ENCODE data around the gene CFAP92.

Gene CFAP92, protein sequence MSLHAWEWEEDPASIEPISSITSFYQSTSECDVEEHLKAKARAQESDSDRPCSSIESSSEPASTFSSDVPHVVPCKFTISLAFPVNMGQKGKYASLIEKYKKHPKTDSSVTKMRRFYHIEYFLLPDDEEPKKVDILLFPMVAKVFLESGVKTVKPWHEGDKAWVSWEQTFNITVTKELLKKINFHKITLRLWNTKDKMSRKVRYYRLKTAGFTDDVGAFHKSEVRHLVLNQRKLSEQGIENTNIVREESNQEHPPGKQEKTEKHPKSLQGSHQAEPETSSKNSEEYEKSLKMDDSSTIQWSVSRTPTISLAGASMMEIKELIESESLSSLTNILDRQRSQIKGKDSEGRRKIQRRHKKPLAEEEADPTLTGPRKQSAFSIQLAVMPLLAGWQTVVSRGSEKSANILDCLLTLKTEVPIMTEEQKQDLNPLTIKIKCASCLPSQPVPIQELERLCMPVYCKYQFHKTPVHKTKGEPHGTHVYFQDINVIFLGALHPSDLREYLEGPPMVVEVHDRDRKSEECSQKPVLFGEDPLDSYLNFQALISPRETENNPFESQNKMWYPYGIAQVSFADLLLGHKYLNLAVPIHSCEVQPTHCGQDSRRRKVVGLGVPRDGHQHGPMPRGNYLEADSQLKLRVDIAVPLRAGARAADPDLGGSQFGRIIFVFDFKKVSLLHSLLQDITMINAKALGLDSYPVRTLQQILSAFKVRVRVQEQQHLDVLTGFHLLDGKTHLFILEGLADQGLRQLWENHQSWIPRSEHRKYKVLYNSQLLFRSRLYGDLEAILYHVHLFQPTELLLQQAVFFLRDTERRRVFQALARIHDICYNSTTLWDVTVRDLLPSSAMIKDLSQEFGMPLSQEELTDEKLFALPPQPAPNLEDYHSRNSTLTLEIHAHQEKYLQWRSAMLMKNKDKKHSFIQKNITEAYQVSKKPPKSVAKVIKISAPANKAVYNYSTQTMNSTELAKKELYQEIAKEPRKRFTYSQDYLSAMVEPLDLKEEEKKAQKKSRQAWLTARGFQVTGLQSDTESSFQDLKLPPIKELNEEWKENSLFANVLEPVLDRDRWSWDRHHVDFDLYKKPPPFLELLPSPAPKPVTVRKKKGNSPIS

GRCh38 chr3:128993461-128994172 lies at the start of gene CFAP92:
TSS of gene CFAP92 (minus strand) at chr3:128994076. CDS start at chr3:128993304, 772 bp downstream.
- TF ChIP-seq, protein P1, sequence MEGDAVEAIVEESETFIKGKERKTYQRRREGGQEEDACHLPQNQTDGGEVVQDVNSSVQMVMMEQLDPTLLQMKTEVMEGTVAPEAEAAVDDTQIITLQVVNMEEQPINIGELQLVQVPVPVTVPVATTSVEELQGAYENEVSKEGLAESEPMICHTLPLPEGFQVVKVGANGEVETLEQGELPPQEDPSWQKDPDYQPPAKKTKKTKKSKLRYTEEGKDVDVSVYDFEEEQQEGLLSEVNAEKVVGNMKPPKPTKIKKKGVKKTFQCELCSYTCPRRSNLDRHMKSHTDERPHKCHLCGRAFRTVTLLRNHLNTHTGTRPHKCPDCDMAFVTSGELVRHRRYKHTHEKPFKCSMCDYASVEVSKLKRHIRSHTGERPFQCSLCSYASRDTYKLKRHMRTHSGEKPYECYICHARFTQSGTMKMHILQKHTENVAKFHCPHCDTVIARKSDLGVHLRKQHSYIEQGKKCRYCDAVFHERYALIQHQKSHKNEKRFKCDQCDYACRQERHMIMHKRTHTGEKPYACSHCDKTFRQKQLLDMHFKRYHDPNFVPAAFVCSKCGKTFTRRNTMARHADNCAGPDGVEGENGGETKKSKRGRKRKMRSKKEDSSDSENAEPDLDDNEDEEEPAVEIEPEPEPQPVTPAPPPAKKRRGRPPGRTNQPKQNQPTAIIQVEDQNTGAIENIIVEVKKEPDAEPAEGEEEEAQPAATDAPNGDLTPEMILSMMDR (IDR thresholded peaks at IDR 0.05): no peak

DNA sequence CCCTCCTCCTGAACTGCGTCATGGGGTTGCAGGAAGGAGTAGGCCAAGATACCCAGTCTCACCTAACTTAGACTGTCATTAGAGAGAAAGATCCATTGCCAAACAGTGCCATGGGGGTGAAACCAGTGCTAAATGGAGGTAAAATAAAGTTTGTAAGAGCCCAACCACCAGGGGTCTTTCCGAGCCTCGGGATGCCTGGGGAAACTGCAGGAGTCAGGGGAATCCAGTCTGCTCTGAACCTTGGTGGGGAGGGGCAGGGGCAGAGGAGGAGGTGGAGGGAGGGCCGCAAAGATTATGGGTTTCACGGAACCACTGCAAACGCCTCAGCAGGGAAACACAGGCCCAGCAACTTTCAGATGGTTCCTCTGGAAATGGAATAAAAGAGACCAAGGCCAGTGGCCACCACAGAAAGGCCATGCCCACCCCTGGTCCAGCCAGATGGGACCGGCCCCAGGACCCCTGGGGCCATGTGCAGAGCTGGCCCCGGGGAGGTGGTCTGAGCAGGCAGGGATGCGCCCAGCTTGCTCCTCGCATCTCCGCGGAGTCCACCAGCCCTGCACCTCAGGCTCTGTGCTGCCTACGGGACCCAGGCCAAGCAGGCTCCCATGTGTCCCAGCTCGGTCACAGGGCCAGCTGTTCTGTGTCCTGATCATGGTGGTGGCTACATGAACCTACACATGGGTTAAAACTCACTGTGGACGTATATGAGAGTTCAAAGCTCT lies 46.9 kb upstream of the CFAP92 start:
- TF ChIP-seq, protein P1 (IDR thresholded peaks at IDR 0.05): no peak

DNA sequence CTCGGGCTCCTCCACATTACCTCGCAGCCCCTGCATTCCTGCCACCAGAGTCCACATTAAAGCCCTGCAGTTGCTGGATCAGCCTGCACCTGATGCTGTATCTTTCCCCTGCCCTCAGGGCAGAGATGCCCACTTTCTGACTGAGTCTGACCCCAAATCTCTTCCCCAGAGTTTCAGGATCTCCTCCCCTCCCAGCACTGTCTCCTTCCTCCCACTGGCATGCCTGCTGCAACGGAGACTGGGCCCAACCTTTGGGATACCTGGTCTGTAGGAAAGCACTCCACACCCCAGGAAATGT lies 46.1 kb upstream of the CFAP92 start:
- TF ChIP-seq, protein P1 (IDR thresholded peaks at IDR 0.05): no peak

DNA sequence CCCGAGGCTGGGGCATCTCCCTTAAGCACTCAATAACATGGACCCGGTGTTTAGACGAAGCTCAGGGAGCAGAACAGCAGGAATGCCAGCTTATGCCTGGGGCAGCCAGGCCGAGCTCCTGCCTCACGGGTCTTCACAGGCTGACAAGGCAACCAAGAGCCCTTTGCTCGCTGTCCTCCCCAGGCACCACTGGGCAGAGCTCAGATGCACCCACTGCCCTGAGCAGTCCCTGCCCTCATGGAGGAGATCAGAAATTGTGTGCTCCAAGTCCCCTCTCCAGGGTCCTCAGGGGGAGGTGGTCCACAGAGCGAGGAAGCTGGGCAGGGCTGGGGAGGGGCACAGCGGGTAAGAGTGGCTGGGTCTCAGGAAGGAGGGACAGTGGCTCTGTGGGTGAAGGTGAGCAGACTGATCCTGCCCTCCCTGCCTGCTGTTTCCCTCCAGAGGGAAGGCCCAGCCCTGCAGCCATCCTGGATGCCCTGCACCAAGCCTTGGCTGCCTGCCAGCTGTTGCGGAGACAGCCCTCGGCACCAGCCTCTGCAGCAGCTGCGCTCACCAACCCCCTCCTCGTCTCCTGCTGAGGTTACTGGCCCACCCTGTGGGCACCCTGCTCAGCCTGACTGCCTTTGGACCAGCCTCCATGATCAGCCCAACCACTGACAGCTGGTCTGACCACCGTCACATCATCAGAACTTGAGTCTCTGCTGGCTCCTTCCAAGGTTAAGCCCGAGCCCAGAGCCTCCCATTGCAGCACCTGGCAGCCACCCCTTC lies 45.6 kb upstream of the CFAP92 start:
- TF ChIP-seq, protein P1 (IDR thresholded peaks at IDR 0.05): no peak

DNA sequence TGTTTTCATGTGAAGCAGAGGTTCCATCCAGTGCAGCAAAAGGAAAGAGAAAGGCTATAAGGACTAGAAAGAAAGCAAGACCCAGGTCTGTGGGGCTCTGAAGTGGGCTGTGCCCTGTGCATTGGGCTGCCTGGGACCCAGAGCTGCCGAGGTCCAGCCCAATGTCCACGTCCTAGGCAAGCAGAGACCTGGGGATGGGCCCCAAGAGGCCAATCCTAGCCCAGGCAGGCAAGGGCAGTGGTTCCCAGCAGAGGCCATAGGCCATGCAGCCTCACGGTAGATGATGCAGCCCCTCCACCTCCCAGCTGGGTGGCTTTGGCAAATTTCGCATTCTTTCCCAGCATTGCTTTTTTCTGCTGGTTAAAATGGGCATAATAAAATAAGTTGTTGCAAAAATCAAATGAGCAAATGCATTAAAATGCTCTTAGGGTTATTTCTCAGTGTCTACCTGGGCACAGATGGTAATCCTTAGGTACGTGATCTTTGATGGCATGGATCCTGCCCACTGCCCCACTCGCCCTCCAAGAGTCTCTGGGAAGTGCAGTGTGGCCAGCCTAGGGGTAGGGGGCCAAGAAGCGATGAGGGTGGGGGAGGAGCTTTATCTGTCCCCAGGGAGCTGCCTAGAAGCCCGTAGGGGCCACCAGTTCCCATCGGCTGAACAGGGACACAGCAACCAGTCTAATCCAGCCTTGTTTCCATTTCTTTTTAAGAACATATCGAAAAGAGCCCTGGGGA lies 44.4 kb upstream of the CFAP92 start:
- TF ChIP-seq, protein P1 (IDR thresholded peaks at IDR 0.05): no peak

GRCh38 chr3:129037093-129037419 lies 43.2 kb upstream of the CFAP92 start:
- TF ChIP-seq, protein P1 (IDR thresholded peaks at IDR 0.05): no peak
